HepG2 (cell line): ENCODE results near the gene SNX21. TPM values are rescaled to one million over a fixed set of nuclear protein-coding genes. Genes with fewer than 3 reads are reported as not detected.
A peak's percentile ranks its signal among the peaks of the same experiment; 100 is the strongest.

Source experiments
- HNRNPUL1 ChIP-seq: fragments of 200-400 bp; formaldehyde crosslinking; IDR thresholded peaks from 2 replicates; pipeline ENCODE4 v1.6.1; 2017; ENCODE audit warnings: low read depth, mild to moderate bottlenecking, low read length, moderate library complexity
- JUN ChIP-seq: sonication (generic); formaldehyde crosslinking; IDR thresholded peaks from 2 replicates; pipeline ENCODE4 v1.4.0; 2020; ENCODE audit warnings: mild to moderate bottlenecking, missing genetic modification reagents
- THAP9 ChIP-seq: sonication (generic); formaldehyde crosslinking; IDR thresholded peaks from 2 replicates; pipeline ENCODE4; 2020; ENCODE audit warnings: missing genetic modification reagents, mild to moderate bottlenecking, borderline replicate concordance
- THRA ChIP-seq: sonication (generic); formaldehyde crosslinking; IDR thresholded peaks from 2 replicates; pipeline ENCODE4 v1.4.0; 2020; ENCODE audit warnings: missing genetic modification reagents, borderline replicate concordance
- UBTF ChIP-seq: sonication (generic); formaldehyde crosslinking; IDR thresholded peaks from 2 replicates; pipeline ENCODE4 v1.4.0; 2020; ENCODE audit warnings: mild to moderate bottlenecking, missing genetic modification reagents
- ZBTB37 ChIP-seq: sonication (generic); formaldehyde crosslinking; IDR thresholded peaks from 2 replicates; pipeline ENCODE4 v1.4.0; 2020; ENCODE audit warnings: mild to moderate bottlenecking, missing genetic modification reagents
- ZNF280B ChIP-seq: sonication (generic); formaldehyde crosslinking; IDR thresholded peaks from 2 replicates; pipeline ENCODE4 v1.5.0; 2020; ENCODE audit warnings: missing genetic modification reagents, mild to moderate bottlenecking, borderline replicate concordance
- ZNF318 ChIP-seq: sonication (generic); formaldehyde crosslinking; IDR thresholded peaks from 2 replicates; pipeline ENCODE4 v1.4.0; 2020; ENCODE audit warnings: mild to moderate bottlenecking, missing genetic modification reagents
- ZNF430 ChIP-seq: sonication (generic); formaldehyde crosslinking; IDR thresholded peaks from 2 replicates; pipeline ENCODE4 v1.9.0; 2021; ENCODE audit warnings: mild to moderate bottlenecking, missing genetic modification reagents
- polyA plus RNA-seq, 8 experiments: library from polyadenylated mRNA; depleted of rRNA in 3 of 8; stranded (reverse) in 7 of 8; unstranded in 1 of 8; fragments of >200 nt; fragmentation: Illumina TruSeq in 4 of 8; extraction: Trizol in 4 of 8; gene quantifications; 2 replicates each; pipeline versions ENCODE4 v1.2.1 to v1.2.3, GENCODE V29; 2011 to 2016; ENCODE audit warnings: low read depth in 4 of 8, missing spikeins in 1 of 8, mixed read lengths in 1 of 8; ENCODE audit not compliant: insufficient read depth in 1 of 8
- total RNA-seq, 5 experiments: library from RNA; depleted of rRNA; stranded (reverse); fragments of >200 nt; fragmentation: Illumina TruSeq; extraction: Trizol; gene quantifications; 2 replicates each; pipeline ENCODE4 v1.2.3, GENCODE V29; 2016; ENCODE audit warnings: low read depth in 1 of 5

The SNX21 gene
- total and polyA plus RNA-seq, 2 of the 13 experiments (the other 11 are each of a cell fraction or from before 2014, with no cell fraction given) = 7.7 to 12.8 TPM

GRCh38 chr20:45888681-45889080 lies 55.1 kb downstream of the SNX21 start (continued):
- TF ChIP-seq THAP9 (CRISPR knock-in tag) (0 out of 2 replicates have a peak, but pooled peaks have one; percentile 40), ZBTB37 (CRISPR knock-in tag) (no peak), HNRNPUL1 (no peak), ZNF430 (CRISPR knock-in tag) (0 out of 2 replicates have a peak, but pooled peaks have one; percentile 14), ZNF280B (CRISPR knock-in tag) (peak; percentile 57; the same call in 1 of the 2 replicates), UBTF (CRISPR knock-in tag) (peak; percentile 36; the same call in 1 of the 2 replicates), THRA (CRISPR knock-in tag) (no peak), ZNF318 (CRISPR knock-in tag) (peak; percentile 83; the same call in 1 of the 2 replicates), JUN (CRISPR knock-in tag) (0 out of 2 replicates have a peak, but pooled peaks have one; percentile 17)
